NCI-H345 treated with DMSO at 0.1 percent for 48 hours (cell line): ENCODE measurements around the gene ROBO3.

ENCODE experiments used
- DNase-seq: peaks from one replicate; lab custom pipeline; 2025; ENCODE audit not compliant: unreplicated experiment; lab: John Stamatoyannopoulos, UW

ROBO3 gene

DNA sequence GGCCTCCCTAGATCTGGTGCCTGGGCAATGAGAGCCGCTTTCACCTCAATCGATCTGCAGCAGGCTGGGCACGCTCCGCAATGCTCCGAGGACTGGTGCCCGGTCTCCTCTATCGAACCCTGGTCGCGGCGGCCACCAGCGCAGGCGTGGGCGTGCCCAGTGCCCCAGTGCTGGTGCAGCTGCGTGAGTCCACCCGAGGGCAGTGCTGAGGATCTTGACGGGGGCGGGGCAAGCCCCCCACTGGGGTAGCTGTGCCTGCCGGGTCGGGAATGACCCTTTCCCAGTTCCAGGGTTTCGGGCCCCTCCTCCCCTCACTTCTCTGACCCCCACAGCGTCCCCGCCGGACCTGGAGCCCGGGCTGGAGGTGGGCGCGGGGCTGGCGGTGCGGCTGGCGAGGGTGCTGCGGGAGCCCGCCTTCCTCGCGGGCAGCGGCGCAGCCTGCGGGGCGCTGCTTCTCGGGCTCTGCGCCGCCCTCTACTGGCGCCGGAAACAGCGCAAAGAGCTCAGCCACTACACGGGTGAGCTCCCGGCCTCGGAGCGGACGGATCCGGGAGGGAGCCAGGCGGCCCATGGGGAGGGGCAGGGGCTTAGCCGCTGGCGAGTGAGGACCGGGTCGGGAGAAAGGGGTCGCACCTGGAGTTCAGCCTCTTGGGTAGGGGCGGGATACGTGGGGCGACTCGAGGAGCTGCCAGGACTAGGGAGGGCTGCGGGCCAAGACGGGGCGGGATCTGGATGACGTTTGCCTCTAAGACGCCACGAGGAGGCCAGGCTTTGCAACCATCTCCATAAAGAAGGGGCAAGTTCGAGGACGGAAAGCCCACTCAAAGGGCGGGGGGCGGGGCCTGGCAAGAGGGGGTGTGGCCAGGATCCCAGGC is 10.9 kb downstream of the ROBO3 start:
- peak; percentile 76 for DNase-seq

GRCh38 chr11:124876818-124877630 is 11.8 kb downstream of the ROBO3 start:
- no peak for DNase-seq

GRCh38 chr11:124877631-124877909 is 12.3 kb downstream of the ROBO3 start:
- no peak for DNase-seq

- no peak for DNase-seq
Measured at GRCh38 chr11:124877910-124878758, 12.9 kb downstream of the ROBO3 start.

GRCh38 chr11:124878759-124879492 is 13.7 kb downstream of the ROBO3 start:
- DNase-seq: no peak

DNA sequence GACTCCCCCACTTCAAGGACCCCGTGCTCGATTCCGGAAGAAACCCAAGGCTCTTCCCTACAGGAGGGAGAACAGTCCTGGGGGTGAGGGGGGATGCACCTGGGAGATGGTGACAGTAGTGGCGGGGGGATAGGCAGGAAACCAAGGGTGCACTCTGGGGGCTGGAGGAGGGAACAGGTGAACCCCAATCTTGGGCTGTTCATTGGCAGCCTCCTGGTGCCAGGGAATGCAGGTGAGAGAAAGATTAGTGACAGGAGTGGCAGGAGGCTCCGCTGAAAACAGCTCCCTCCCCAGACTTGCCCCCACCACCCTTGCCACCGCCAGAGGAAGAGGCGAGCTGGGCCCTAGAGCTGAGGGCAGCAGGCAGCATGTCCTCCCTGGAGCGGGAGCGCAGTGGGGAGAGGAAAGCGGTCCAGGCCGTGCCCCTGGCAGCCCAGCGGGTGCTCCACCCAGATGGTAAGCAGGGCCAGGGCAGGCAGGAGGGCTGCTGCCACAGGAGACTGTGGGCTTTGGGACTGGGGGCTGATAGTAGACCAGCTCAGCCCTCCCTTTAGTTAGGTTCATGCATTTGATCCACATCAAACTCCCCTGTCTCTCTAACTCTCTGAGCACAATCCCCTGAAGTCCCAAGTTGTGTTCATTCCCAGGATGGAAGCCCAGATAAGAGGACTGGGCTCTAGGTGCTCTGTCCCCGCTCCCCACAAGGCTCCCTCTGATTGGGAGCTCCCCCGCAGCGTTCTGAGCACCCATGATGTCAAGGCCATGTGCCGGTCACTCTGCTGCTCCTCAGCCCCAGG is 14.5 kb downstream of the ROBO3 start:
- no peak for DNase-seq

DNA sequence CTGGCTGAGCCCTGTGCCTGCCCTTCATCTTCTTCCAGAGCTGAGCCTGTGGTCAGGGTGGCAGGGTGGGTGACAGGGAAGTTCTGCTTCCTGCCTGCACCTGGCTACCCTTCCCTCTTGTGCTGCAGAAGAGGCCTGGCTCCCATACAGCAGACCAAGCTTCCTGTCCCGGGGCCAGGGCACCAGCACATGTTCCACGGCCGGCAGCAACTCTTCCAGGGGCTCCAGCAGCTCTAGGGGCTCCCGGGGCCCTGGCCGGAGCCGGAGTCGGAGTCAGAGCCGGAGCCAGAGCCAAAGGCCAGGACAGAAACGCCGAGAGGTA is 15.0 kb downstream of the ROBO3 start:
- no peak for DNase-seq

- no peak for DNase-seq
Measured at GRCh38 chr11:124880958-124881357, 15.7 kb downstream of the ROBO3 start.

DNA sequence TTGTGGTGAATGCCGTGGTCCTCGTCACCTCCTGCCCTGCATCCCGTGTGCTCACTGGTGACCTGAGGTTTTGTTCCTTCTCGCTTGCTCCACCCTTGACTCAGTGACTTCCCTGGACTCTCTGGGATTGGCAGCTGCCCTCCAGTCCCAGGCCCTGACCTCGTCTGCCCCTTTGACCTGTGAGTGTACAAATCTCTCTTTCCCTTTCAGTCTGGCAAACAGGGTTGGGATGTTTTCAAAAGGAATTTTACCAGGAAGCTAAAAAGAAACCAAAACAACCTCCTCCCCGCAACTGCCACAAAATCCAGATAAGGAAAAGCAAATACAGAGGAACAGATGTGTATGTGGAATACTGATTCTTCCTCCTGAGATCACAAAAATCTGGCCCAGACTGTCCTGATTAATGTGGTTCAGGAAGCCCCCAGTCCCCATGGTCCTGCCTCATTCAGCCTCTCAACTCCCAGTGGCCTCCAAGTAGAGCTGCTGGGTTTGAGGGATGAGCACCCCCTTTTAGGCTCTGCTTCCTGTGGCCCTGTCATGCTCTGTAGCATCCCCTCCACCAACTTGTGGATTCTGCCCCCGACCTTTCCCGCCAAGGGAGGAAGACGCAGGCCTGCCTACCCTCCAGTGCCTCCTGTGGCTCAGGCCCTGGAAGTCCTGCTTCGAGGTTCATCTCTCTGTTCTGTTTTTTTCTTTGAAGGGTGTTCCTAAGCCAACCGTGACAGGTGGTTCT is 17.3 kb downstream of the ROBO3 start:
- DNase-seq: no peak

DNA sequence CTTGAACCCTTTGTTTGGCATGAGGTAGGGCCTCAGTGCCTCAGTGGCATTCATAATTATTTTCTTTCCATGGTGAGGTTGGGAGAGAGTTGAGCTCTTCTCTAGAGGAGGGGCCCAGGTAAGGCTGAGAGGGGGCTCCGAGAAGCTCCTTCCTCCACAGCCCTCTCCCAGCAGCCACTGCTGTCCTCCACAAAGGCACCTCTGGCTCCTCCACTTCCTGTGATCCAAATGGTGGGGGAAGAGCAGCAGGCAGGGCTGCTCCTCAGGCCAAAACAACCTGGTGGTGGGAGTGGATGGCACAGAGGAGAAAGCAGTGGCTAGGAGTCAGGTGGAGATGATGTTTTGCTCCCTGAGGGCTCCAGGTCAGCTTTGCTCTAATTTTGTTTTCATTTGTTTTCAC is 19.1 kb downstream of the ROBO3 start:
- no peak for DNase-seq

DNA sequence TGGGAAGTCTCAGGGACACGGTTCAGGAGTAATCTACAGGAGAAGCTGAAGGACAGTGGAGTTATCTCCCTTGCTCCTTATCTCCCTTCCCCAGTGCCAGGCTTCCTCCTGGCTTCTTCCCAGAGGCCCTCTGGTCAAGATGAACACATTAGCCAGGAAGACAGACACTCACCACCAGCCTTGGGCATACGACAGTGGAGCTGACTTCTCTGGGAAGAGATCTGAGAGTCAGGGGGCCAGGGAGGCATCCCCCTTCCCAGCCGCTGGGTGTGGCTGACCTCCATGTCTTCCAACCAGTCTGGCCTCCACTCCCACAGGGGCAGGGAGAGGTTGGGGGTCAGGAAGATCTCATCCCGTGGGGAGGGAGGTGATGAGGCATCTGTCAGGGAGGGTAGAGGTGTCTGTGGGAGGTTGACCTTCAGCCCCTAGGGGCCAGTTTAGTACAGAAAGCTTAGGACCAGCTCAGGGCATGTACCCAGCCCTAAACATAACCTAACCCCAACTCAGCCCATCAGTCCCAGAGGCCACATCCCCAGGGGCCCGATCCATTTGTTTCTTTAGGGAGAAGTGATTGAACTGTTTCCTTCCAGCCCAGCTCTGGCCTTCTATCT is 19.7 kb downstream of the ROBO3 start:
- no peak for DNase-seq

- DNase-seq: no peak
Measured at GRCh38 chr11:124886476-124886875, 21.2 kb downstream of the ROBO3 start.

DNA sequence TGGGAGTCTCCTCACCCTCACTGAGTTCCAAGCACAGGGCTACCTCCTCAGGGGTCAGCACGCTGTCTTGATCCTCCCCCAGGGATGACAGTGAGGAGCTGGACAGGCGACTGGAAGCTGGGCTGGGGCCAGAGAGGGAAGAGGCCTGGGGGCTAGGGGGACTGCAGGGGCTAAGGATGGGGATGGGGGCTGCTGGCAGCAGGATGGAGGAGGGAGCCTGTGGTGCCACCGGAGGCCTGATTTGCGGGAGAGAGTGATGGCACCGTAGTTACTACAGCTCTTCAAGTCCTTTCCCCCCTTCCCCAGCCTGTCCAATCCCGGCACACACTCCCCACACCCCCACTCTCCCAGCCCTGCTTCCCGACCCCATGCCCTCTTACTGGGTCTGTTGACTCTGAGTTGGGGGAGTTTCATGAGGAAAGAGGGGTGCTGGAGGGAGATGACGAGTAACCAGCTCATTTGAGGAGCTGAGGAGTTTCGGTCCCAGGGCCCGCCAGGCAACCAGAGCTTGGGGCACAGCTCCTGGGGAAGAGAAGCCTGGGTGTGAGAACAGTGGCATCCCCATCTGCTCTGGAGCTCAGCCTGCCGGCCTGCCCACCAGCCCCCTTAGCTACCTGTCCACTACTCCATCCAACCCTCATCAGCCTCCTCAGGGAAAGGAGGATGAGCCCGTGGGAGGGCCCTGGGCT is 21.9 kb downstream of the ROBO3 start:
- no peak for DNase-seq

DNA sequence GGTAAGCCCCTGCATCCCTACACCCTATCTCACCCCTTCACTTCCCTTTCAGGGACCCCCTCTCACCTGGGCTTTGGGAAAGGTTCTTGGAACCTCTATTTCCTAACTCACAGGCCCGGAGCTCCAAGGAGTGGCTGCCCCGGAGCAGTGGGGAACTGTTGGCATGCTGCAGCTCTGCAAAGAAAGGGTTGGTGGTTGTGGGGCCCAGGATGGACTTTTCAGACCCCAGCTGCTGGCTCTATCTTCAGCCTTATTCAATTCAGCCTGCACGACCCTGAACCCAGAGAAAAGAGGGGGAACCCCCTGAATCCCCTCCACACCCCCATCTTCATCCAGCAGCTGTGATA is 22.4 kb downstream of the ROBO3 start:
- DNase-seq: no peak

DNA sequence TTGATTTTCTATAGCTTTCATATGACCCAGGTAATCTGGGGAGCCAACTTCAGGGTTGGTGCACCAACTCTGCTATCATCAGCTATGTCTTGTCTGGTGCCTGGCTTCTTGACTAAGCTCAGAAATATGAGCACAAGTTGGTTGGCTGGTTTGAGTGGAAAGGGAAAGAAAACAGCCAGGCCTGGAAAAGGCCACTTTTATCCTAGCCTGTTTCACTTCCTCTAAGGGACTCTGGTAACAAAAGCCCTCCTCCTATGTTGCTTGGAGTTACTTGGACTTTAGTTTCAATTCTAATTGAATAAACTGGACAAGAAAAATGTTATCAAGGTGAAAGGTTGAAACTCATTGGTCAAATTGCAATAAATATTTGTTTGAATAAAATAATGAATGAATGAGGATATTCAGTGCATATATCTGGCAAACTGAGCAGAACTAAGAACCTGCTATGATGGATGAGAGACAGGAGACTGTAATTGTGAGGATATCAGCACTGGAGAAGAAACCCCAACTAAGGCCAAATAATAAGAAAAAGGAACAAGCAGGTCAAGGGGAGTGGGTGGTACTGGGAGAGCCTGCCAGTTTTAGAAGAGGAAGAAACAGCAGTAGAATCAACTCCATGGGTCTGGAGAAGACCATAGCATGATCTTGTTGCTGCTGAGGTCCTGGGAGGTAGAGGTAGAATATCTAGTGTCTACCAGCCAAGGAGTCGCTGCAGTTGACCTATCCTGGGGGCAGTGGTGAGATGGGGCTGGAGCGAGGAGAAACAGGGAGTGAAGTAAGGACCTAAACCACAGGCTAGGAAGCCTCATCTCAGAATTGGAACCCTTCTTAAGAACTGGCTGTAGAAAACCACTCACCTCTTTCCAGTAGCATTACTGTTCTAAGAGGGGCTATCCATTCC is 24.2 kb downstream of the ROBO3 start:
- no peak for DNase-seq

- no peak for DNase-seq
Measured at GRCh38 chr11:124890151-124890550, 24.9 kb downstream of the ROBO3 start.

DNA sequence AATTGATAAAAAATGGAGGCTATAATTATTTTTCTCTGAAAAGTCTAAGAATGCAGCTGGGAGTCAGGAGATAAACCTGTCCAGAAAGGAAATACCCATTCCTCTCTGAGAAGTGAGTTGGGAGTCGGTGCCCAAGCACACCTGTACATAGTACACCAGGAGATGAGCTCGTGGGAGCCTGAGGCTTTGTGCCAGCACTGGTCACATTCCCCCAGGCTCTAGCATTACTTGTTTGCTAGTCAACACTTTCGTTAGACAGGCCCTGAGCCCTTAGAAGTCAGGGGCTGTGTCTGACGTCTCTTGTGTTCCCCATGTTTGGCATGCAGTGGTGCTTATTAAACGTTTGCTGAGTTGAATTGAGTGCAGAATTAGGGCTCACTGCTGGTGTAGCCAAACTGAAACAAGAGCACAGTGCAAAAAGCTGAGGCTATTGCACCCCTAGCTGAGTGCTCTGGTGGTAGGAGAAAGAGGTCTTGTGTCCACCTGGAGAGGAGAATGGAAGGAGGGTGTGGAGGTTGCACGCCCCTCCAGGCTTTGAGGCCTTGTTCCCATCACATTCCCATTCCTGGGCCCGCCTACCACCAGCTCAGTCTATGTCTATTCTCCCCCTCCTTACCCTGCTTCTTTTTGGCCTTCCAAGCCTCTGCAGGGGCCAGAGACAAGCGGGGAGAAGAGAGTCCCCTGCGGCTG is 25.6 kb downstream of the ROBO3 start:
- no peak for DNase-seq
